ENCODE measurements around the gene GPLD1.

Gene GPLD1

GRCh38 chr6:24428615-24429014, 60.8 kb downstream of the GPLD1 start (continued):
- TF ChIP-seq CREB5 (CRISPR knock-in tag; IDR thresholded peaks at IDR 0.05; ENCODE audit: low read depth), result no peak
- TF ChIP-seq ISL1 (CRISPR knock-in tag; IDR thresholded peaks at IDR 0.05), result no peak
- no peak for TF ChIP-seq ZNF8 (CRISPR knock-in tag; IDR thresholded peaks at IDR 0.05)
- TF ChIP-seq BACH2 (CRISPR knock-in tag; IDR thresholded peaks at IDR 0.05; ENCODE audit: borderline replicate concordance), result no peak
- TF ChIP-seq RARB (CRISPR knock-in tag; IDR thresholded peaks at IDR 0.05), result no peak
- no peak for TF ChIP-seq ARNTL (CRISPR knock-in tag; IDR thresholded peaks at IDR 0.05; ENCODE audit: borderline replicate concordance, low read depth)
- TF ChIP-seq PPARA (CRISPR knock-in tag; IDR thresholded peaks at IDR 0.05; ENCODE audit: borderline replicate concordance), result no peak

DNA sequence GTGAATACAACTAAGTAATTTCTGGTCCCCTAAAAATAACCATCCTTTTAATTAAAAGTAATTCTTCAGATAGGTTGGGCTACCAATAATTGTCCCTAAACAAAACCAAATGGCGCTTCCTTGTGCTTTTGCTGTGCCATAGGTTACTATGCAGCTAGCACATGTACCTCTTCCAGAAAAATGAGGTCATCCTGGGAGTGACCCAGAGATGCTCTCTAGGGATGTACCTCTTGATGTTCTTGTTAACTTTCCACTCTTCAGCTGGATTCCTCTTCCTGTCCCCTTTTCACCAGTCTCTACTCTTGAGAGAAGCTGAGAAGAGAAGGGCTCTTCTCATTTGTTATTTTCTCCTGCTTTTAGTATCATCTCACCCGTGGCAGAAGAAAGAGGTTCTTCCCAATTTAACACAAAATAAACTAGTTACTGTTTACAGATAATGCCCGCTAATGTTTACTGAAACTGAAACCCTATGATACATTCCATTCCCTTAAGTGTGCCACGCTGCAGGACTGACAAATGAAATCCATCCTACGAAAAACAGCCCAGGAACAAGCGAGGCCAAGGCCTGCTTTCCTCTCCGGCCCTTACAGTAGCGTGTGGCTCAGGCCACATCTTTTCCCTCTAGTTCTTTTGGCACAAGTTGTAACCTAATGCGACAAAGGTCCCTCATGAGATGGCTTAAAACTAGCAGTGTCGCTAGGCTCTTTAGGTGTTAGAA, 62.5 kb downstream of the GPLD1 start:
- no peak for ATAC-seq
- TF ChIP-seq GLIS3 (CRISPR knock-in tag; IDR thresholded peaks at IDR 0.05) (no peak), ZFP30 (CRISPR knock-in tag; IDR thresholded peaks at IDR 0.05) (no peak), PATZ1 (CRISPR knock-in tag; IDR thresholded peaks at IDR 0.05; ENCODE audit: borderline replicate concordance) (no peak), ZNF8 (CRISPR knock-in tag; IDR thresholded peaks at IDR 0.05) (no peak), ARNTL (CRISPR knock-in tag; IDR thresholded peaks at IDR 0.05; ENCODE audit: borderline replicate concordance, low read depth) (no peak), ISL1 (CRISPR knock-in tag; IDR thresholded peaks at IDR 0.05) (no peak), ZFP3 (CRISPR knock-in tag; IDR thresholded peaks at IDR 0.05) (no peak), RARB (CRISPR knock-in tag; IDR thresholded peaks at IDR 0.05) (no peak), ZNF565 (CRISPR knock-in tag; conservative IDR thresholded peaks at IDR 0.05; ENCODE audit: low read depth) (no peak), ESRRG (CRISPR knock-in tag; IDR thresholded peaks at IDR 0.05) (no peak)

GRCh38 chr6:24425091-24425490, 64.3 kb downstream of the GPLD1 start:
- no peak for ATAC-seq
- TF ChIP-seq ISL1 (CRISPR knock-in tag; IDR thresholded peaks at IDR 0.05) (0 out of 2 replicates have a peak, but pooled peaks have one; percentile 16), ESRRG (CRISPR knock-in tag; IDR thresholded peaks at IDR 0.05) (no peak)

DNA sequence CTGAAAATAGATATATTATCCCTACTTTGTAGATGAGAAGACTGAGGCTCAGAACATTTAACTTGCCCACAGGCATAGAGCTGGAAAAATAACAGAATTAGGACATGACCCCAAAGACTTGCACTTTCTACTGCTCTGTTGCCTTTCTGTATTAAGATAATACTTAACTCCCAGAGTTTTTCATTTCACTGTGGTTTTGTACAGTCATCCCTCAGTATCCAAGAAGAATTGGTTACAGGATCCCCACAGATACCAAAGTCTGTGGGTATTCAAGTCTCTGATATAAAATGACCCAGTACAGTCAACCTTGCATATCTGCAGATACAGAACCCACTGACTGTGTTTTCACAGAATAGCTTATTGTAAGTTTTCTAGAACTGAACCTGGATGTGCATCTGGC, 69.9 kb downstream of the GPLD1 start:
- no peak for TF ChIP-seq GLIS3 (CRISPR knock-in tag; IDR thresholded peaks at IDR 0.05)
- TF ChIP-seq ZNF8 (CRISPR knock-in tag; IDR thresholded peaks at IDR 0.05), result no peak
- no peak for TF ChIP-seq CSDC2 (CRISPR knock-in tag; IDR thresholded peaks at IDR 0.05)
- TF ChIP-seq PATZ1 (CRISPR knock-in tag; IDR thresholded peaks at IDR 0.05; ENCODE audit: borderline replicate concordance), result no peak
- TF ChIP-seq, protein P1, sequence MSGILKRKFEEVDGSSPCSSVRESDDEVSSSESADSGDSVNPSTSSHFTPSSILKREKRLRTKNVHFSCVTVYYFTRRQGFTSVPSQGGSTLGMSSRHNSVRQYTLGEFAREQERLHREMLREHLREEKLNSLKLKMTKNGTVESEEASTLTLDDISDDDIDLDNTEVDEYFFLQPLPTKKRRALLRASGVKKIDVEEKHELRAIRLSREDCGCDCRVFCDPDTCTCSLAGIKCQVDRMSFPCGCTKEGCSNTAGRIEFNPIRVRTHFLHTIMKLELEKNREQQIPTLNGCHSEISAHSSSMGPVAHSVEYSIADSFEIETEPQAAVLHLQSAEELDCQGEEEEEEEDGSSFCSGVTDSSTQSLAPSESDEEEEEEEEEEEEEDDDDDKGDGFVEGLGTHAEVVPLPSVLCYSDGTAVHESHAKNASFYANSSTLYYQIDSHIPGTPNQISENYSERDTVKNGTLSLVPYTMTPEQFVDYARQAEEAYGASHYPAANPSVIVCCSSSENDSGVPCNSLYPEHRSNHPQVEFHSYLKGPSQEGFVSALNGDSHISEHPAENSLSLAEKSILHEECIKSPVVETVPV (CRISPR knock-in tag; IDR thresholded peaks at IDR 0.05), result no peak
- TF ChIP-seq TOX (CRISPR knock-in tag; IDR thresholded peaks at IDR 0.05; ENCODE audit: borderline replicate concordance), result no peak
- no peak for TF ChIP-seq ZNF565 (CRISPR knock-in tag; conservative IDR thresholded peaks at IDR 0.05; ENCODE audit: low read depth)
- no peak for TF ChIP-seq BACH2 (CRISPR knock-in tag; IDR thresholded peaks at IDR 0.05; ENCODE audit: borderline replicate concordance)
- no peak for TF ChIP-seq OSR1 (CRISPR knock-in tag; IDR thresholded peaks at IDR 0.05)
- no peak for TF ChIP-seq ZFP3 (CRISPR knock-in tag; IDR thresholded peaks at IDR 0.05)
- no peak for TF ChIP-seq PPARA (CRISPR knock-in tag; IDR thresholded peaks at IDR 0.05; ENCODE audit: borderline replicate concordance)
- TF ChIP-seq ZFP30 (CRISPR knock-in tag; IDR thresholded peaks at IDR 0.05), result no peak
- TF ChIP-seq CREB5 (CRISPR knock-in tag; IDR thresholded peaks at IDR 0.05; ENCODE audit: low read depth), result no peak
- no peak for TF ChIP-seq ESRRG (CRISPR knock-in tag; IDR thresholded peaks at IDR 0.05)
- TF ChIP-seq ARNTL (CRISPR knock-in tag; IDR thresholded peaks at IDR 0.05; ENCODE audit: borderline replicate concordance, low read depth), result no peak
- TF ChIP-seq ZC3H10 (CRISPR knock-in tag; IDR thresholded peaks at IDR 0.05), result no peak
- no peak for TF ChIP-seq RARB (CRISPR knock-in tag; IDR thresholded peaks at IDR 0.05)
- TF ChIP-seq SNAI2 (CRISPR knock-in tag; IDR thresholded peaks at IDR 0.05), result no peak
- TF ChIP-seq ISL1 (CRISPR knock-in tag; IDR thresholded peaks at IDR 0.05), result no peak
- TF ChIP-seq, protein P2, sequence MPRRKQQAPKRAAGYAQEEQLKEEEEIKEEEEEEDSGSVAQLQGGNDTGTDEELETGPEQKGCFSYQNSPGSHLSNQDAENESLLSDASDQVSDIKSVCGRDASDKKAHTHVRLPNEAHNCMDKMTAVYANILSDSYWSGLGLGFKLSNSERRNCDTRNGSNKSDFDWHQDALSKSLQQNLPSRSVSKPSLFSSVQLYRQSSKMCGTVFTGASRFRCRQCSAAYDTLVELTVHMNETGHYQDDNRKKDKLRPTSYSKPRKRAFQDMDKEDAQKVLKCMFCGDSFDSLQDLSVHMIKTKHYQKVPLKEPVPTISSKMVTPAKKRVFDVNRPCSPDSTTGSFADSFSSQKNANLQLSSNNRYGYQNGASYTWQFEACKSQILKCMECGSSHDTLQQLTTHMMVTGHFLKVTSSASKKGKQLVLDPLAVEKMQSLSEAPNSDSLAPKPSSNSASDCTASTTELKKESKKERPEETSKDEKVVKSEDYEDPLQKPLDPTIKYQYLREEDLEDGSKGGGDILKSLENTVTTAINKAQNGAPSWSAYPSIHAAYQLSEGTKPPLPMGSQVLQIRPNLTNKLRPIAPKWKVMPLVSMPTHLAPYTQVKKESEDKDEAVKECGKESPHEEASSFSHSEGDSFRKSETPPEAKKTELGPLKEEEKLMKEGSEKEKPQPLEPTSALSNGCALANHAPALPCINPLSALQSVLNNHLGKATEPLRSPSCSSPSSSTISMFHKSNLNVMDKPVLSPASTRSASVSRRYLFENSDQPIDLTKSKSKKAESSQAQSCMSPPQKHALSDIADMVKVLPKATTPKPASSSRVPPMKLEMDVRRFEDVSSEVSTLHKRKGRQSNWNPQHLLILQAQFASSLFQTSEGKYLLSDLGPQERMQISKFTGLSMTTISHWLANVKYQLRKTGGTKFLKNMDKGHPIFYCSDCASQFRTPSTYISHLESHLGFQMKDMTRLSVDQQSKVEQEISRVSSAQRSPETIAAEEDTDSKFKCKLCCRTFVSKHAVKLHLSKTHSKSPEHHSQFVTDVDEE (CRISPR knock-in tag; IDR thresholded peaks at IDR 0.05), result no peak
- no peak for ATAC-seq
